Measurements from ENCODE around the gene MAPK8IP3. TPM values are rescaled to one million over a fixed set of nuclear protein-coding genes. Genes with fewer than 3 reads are reported as not detected.
A peak's percentile ranks its signal among the peaks of the same experiment; 100 is the strongest.
"Not testable (repeated sequence)": the region's sequence is repeated elsewhere in the genome, so short reads cannot be mapped to it uniquely, and the experiment has no call there.

The MAPK8IP3 gene
- total RNA-seq, 2 donors from 2014 or later = 44.0 to 62.6 TPM

DNA sequence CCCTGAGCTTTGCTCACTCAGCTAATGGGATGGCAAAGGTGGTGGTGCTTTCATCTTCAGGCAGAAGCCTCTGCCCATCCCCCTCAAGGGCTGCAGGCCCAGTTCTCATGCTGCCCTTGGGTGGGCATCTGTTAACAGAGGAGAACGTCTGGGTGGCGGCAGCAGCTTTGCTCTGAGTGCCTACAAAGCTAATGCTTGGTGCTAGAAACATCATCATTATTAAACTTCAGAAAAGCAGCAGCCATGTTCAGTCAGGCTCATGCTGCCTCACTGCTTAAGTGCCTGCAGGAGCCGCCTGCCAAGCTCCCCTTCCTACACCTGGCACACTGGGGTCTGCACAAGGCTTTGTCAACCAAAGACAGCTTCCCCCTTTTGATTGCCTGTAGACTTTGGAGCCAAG is 5.7 kb upstream of the MAPK8IP3 start:
- DNase-seq = no peak
- intact Hi-C loops (cut with DNase I) = no loop called here
- no peak overlapping the region for H3K27ac ChIP-seq
- H3K9ac ChIP-seq (ENCODE audit: low read depth in 2 of 2, low read length in 2 of 2) = no peak overlapping the region
- no peaks in the 10 kb centered on the region for H3K36me3 ChIP-seq
- H3K4me1 ChIP-seq = no peaks in the 10 kb centered on the region
- TF ChIP-seq, protein P1, sequence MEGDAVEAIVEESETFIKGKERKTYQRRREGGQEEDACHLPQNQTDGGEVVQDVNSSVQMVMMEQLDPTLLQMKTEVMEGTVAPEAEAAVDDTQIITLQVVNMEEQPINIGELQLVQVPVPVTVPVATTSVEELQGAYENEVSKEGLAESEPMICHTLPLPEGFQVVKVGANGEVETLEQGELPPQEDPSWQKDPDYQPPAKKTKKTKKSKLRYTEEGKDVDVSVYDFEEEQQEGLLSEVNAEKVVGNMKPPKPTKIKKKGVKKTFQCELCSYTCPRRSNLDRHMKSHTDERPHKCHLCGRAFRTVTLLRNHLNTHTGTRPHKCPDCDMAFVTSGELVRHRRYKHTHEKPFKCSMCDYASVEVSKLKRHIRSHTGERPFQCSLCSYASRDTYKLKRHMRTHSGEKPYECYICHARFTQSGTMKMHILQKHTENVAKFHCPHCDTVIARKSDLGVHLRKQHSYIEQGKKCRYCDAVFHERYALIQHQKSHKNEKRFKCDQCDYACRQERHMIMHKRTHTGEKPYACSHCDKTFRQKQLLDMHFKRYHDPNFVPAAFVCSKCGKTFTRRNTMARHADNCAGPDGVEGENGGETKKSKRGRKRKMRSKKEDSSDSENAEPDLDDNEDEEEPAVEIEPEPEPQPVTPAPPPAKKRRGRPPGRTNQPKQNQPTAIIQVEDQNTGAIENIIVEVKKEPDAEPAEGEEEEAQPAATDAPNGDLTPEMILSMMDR (IDR thresholded peaks at IDR 0.05) = no peak
- H3K27me3 ChIP-seq = no peaks in the 10 kb centered on the region
- no peak overlapping the region for H3K4me3 ChIP-seq
- no peaks in the 10 kb centered on the region for H3K9me3 ChIP-seq

DNA sequence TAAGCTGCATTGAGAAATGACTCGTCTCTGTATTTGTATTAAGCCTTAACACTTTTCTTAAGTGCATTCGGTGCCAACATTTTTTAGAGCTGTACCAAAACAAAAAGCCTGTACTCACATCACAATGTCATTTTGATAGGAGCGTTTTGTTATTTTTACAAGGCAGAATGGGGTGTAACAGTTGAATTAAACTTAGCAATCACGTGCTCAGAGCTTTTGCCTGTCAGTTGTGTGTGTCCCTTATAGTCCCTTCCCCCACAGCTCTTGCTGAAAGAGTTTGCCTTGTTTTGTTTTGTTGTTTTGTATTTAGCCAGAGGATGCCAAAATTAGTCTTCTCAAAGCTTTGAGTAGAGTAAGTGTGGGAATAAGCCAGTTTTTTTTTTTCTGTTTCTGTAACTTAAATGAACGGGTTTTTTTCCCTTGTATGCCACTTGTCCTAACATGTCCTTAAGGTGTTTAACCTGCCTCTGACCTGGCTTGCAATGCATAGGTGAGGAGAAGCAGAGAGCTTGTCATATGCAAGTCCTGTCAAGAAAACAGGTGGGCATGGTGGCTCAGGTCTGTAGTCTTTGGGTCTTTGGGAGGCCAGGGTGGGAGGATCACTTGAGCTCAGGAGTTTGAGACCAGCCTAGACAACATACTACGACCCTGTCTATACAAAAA is 4.6 kb upstream of the MAPK8IP3 start:
- intact Hi-C loops (cut with DNase I) = no loop called here
- Histone ChIP-seq H3K27ac (no peak overlapping the region), H3K4me3 (no peak overlapping the region), H3K9ac (ENCODE audit: low read depth in 2 of 2, low read length in 2 of 2) (no peak overlapping the region), H3K4me1 (no peaks in the 10 kb centered on the region), H3K9me3 (no peaks in the 10 kb centered on the region), H3K36me3 (no peaks in the 10 kb centered on the region), H3K27me3 (no peaks in the 10 kb centered on the region)
- DNase-seq = no peak
- TF ChIP-seq, protein P1 (IDR thresholded peaks at IDR 0.05) = no peak

DNA sequence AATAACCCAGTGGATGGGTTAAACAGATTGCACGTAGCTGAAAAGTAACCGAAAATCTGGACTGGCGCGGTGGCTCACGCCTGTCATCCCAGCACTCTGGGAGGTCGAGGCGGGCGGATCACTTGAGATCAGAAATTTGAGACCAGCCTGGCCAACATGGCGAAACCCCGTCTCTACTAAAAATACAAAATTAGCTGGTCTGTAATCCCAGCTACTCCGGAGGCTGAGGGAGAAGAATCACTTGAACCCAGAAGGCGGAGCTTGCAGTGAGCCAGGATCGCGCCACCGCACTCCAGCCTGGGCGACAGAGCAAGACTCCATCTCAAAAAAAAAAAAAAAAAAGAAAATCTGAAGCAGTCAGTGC is 689 bp upstream of the MAPK8IP3 start:
- DNase-seq = not testable (repeated sequence)

DNA sequence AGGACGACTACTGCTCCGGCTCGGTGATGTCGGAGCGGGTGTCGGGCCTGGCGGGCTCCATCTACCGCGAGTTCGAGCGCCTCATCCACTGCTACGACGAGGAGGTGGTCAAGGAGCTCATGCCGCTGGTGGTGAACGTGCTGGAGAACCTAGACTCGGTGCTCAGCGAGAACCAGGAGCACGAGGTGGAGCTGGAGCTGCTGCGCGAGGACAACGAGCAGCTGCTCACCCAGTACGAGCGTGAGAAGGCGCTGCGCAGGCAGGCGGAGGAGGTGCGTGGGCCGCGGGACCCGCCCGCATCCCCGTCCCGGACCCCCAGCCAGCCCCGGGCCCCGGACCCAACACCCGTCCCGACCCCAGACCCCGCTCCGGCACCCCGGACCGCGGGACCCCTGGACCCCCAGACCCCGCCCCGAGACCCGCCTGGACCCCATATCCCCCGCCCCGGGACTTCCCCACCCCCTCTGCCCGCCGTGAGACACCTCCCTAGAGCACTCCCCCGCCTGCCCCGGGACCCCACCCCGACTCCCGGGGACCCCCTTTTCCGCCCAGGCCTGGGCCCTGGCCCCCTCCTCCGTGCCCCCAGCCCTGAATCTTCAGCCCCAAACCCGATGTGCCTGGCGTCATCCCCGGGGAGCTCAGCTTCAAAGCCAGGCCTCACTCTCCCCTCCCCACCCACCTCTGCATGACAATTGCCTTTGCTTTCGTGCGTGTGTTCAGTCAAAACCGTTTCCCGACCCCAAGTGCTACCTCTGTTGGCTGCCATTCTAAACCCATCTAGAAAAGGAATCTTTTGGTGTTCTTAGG is 594 bp downstream of the MAPK8IP3 start:
- intact Hi-C loops (cut with DNase I) = no loop called here
- DNase-seq = peak; percentile 25
- Histone ChIP-seq H3K27ac (peak overlapping the region; percentile 90), H3K4me1 (peaks cover 5% of the 10 kb centered on the region), H3K36me3 (no peaks in the 10 kb centered on the region), H3K4me3 (peak overlapping the region; percentile 67), H3K27me3 (no peaks in the 10 kb centered on the region), H3K9ac (ENCODE audit: low read depth in 2 of 2, low read length in 2 of 2) (peak overlapping the region; percentile 89 to 96), H3K9me3 (no peaks in the 10 kb centered on the region)
- TF ChIP-seq, protein P1 (IDR thresholded peaks at IDR 0.05) = no peak

More for the DNA sequence above, 689 bp upstream of the MAPK8IP3 start:
- H3K4me1 ChIP-seq; intact Hi-C loops (cut with DNase I); H3K27me3 ChIP-seq; H3K36me3 ChIP-seq; H3K9me3 ChIP-seq: not testable (repeated sequence)
- Histone ChIP-seq H3K27ac (peak overlapping the region; percentile 90), H3K4me3 (peak overlapping the region; percentile 67), H3K9ac (ENCODE audit: low read depth in 2 of 2, low read length in 2 of 2) (peak overlapping the region; percentile 89 to 96)

DNA sequence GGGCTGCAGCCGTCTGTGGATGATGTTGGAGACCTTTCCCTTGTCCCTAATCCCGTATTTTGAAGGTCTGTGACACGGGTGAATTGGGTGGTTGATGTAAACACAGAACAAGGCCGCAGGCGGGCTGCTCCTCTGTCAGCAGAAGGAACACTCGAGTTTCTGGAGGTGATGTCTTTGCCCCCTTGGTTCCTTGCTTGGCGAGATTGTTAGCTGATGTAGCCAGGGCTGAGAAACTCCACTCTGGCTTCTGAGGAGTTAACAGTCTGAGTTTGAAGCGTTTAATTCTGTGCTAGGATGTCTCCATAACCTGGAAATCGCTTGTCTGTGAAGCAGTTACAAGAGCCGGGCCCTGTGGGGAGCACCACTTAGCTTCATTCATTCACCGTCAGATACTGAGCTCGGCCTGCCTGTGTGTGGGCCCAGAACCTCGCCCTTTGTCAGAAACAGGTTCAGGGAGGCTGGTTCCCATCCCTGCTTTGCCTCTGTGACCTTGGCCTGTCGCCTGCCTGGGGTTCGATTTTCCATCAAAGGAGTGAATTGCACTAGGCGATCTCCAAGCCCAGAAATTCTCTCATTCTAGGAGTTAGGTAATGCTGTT is 1.3 kb downstream of the MAPK8IP3 start:
- Histone ChIP-seq H3K9ac (ENCODE audit: low read depth in 2 of 2, low read length in 2 of 2) (peak overlapping the region; percentile 68 to 96), H3K36me3 (no peaks in the 10 kb centered on the region), H3K4me1 (peaks cover 5% of the 10 kb centered on the region), H3K9me3 (no peaks in the 10 kb centered on the region), H3K4me3 (peak overlapping the region; percentile 67), H3K27me3 (no peaks in the 10 kb centered on the region), H3K27ac (no peak overlapping the region)
- TF ChIP-seq, protein P1 (IDR thresholded peaks at IDR 0.05) = no peak
- DNase-seq = no peak
- intact Hi-C loops (cut with DNase I) = no loop called here

Data from colonic mucosa (tissue), 4 donors.